Peyer's patch (tissue), 4 donors: ENCODE data around the gene CNTNAP2.

Experiments used
- CTCF ChIP-seq, 6 experiments: fragments of 450-650 bp in 4 of 6; fragments of 200-600 bp in 2 of 6; sonication (generic) in 1 of 6; IDR thresholded peaks; one replicate each; pipeline ENCODE4 v1.5.1; 2017 to 2019; ENCODE audit warnings: antibody characterized with exemption in 6 of 6, mild to moderate bottlenecking in 3 of 6, moderate library complexity in 1 of 6
- POLR2A ChIP-seq, 2 donors: fragments of 450-650 bp; IDR thresholded peaks; one replicate each; pipeline ENCODE4 v1.5.1; 2017; ENCODE audit warnings: antibody characterized with exemption in 2 of 2, mild to moderate bottlenecking in 2 of 2, moderate library complexity in 2 of 2

- TF ChIP-seq CTCF (IDR thresholded peaks at IDR 0.05) (no peak), POLR2A (IDR thresholded peaks at IDR 0.05) (no peak)
Observed at GRCh38 chr7:146443102-146443501, 326.5 kb downstream of the CNTNAP2 start.
